ENCODE measurements around the gene LCE5A. TPM values are rescaled to one million over a fixed set of nuclear protein-coding genes. Genes with fewer than 3 reads are reported as not detected.
"Not testable (repeated sequence)": the region's sequence is repeated elsewhere in the genome, so short reads cannot be mapped to it uniquely, and the experiment has no call there.

Gene LCE5A
- polyA plus RNA-seq, 1 donor: not detected

DNA sequence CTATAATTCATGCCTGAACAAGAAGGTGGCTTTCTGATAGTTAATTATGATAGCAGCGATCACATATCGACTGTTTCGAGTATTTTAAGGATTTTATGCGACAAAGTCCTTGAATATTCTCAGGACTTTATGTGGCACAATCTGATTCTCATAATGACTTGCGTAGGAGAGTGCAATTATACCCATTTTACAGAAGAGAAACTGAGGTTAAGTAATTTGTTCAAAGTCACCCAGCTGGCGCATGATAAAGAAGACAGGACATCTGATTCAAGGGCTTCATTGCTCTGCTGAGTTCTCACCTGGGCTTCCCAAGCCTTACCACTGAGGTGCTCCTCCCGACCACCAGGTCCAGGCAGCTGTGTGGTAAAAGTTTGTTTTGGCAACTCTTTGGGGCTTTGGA lies 5.5 kb downstream of the LCE5A start:
- no peak for DNase-seq (ENCODE audit: low read depth)

DNA sequence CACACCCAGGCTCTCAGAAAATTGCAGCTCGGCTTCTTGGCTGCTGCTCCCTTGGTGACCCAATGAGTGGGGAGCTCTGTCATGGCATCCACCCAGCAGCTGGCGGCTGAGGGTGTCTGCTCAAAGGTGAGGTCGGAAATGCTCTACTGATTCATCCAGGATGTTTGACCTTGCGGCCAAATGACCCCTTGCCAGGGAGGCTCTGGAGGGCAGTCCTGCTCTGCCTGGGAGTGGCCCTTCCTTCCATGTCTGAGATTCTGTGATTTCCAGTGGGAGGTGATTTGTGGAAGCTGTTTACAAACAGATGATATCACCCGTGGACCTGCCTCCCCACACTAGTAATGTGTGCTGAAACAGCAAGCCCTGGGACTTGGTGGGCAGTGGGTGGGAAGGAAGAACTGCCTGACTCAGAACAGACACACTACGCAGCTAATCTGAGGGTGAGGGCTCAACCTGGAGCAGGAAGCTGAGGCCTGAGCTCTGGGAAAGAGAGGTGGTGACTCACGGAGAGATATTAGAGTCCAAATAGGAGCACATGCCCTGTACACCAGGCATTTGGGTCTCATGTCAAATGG lies 6.7 kb downstream of the LCE5A start:
- no peak for DNase-seq (ENCODE audit: low read depth)

- no peak for DNase-seq (ENCODE audit: low read depth)
These were observed 9.2 kb downstream of the LCE5A start for GRCh38 chr1:152519851-152520250.

DNA sequence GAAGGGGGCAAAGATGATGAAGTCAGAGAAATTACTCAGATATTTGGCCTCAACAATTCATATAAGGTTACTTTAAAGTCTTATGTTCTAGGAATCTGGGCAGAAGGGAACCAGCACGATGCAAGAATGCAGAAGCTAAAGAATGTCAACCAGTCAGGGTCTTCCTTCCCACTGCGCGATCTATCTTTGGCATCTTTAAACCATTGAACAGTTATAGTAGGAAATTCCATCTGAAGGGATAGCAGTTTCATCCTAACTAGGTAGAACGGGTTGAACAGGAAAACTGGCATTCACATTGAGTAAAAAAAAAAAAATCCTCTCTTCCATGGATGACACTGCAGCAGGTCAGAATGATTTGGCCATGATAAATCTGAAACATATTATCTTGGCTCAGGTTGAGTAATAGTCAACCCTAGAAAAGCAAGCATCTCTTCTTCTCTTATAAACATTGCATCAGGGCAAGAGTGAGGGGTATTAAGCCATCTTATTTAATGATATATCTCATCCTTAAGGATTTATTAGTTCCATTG lies 10.0 kb downstream of the LCE5A start:
- no peak for DNase-seq (ENCODE audit: low read depth)

DNA sequence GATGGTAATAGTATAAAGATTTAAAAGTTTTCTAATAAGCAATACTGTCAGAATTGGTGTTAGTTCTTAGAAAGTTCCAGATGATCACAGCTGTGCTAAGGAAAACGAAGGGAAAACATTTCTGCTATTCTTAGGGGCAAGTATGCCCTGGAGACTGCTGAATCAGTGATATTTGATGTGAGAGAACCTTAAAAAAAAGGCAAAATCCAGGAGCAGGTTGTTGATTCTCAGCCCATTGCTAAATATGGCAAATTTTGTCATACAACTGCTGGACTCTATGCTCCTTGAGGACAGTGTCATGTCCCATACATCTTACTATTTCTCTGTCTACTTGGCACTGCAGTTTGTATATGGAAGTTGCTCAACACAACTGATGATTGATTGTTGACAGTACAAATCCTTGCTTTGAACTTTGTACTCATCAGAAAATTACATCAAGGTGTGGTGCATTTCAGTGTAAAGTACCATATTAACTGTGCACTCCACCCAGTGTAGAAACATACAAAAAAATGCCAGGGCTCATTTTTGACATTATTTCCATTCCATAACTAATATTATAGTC lies 14.6 kb downstream of the LCE5A start:
- no peak for DNase-seq (ENCODE audit: low read depth)

DNA sequence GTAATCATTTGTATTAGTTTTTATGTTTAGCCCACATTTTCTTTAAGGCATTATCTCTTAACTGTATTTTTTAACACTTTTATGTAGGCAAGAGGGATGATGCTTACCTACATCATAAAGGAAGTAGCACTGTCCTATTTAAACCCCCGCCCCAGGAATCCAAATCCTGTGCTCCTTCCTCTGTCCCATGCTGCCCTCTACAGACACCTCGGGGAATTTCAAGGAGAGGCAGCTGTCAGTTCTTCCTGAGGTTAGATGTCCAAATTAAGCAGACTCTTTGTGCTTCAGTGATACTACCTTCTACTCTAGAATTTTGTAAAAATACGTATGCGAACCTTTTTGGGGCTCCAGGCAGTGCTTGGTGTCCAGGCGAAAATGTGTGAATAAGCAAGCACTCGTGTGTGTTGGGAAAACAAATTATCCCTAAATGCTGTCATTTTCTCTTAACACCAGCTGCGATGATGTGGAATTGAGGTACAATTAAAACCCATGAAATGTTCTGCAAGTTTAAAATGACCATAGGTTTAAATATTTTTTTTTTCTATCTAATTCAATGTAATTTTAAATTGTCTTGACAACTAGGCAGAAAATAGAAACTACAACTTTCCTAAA lies 22.8 kb downstream of the LCE5A start:
- no peak for DNase-seq (ENCODE audit: low read depth)

DNA sequence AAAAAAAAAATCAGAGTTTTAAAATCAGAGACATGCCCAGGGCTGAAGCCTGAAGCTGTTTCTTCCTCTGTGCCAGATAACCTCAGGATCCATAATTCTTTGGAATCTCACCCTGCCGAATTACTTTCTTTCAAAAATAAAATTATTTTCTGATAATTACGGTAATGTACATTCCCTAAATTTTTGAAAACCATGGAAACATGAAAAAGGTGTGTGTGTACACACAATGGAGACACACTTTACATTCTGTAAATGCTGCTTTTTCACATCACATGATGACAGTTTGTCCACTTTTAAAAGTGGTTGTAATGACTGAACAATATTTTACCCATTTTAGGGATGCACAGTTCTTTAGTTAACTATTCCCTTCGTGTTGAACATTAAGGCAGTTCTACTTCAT lies 25.2 kb downstream of the LCE5A start:
- no peak for DNase-seq (ENCODE audit: low read depth)

- DNase-seq (ENCODE audit: low read depth): no peak
These were observed 26.9 kb downstream of the LCE5A start for GRCh38 chr1:152537496-152537895.

DNA sequence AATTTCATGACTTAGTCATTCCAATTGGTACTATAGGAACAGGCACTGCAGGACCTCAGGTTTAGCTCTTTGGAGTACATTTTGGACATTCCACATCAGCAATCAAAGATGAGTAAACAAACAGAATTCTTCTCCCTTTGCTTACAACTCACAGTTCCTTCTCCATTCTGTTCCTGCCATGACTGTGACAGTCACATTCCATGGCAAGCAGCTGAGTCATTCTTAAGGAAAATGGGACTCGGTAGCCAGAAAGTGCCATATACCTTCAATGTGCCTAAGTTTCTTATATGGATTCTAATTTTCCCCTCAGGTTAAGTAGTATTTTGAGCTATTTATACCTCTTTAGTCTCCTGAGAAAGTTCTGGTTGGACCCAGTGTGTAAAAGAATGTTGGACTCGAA lies 29.3 kb downstream of the LCE5A start:
- no peak for DNase-seq (ENCODE audit: low read depth)

DNA sequence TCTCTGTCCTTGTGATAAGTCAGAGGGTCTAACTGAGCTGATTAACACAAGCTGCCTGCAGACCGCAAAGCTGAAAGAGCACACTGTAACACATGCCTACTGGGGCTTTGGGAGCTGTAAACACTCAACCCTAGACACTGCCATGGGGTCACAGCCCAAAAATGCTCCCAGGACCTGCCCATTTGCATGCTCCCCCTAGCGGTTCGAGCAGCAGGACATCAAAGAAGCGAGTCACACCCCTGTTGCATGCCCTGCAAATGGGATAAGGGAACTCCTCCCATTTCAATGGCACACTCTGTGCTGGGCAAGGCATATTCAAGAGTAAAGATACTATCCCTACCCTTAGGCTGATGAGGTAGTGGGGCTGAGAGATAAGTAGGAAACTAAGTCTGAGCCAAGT lies 33.2 kb downstream of the LCE5A start:
- DNase-seq (ENCODE audit: low read depth): no peak

DNA sequence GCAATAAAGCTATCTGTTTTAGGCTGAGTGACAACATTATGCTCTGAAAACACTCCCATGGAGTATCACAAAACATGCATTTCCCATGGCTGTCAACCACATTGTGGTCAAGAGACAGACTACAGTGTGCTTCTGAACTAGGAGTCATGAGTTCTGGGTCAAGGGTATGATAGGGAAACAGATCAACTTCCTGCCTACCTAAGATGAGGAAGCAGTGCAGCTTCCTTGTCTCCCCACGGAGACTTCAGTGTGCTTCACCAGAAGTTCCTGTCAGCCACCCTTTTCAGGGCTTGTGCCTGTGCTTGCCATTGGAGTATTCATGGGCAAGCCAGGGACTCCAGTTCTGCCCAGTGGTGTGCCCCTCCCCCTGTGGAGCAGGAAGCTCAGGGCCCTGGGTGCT lies 36.1 kb downstream of the LCE5A start:
- DNase-seq (ENCODE audit: low read depth): no peak

DNA sequence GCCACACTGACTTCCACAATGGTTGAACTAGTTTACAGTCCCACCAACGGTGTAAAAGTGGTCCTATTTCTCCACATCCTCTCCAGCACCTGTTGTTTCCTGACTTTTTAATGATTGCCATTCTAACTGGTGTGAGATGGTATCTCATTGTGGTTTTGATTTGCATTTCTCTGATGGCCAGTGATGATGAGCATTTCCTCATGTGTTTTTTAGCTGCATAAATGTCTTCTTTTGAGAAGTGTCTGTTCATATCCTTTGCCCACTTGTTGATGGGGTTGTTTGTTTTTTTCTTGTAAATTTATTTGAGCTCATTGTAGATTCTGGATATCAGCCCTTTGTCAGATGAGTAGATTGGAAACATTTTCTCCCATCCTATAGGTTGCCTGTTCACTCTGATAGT lies 37.8 kb downstream of the LCE5A start:
- DNase-seq (ENCODE audit: low read depth): not testable (repeated sequence)

Other genes with a start within 250 kb of the LCE5A start
- gene FLG, start 185.6 kb upstream of the LCE5A start, polyA plus RNA-seq (ENCODE audit: insufficient read length): 0.58 TPM
- 0.06 TPM for gene FLG2, start 150.8 kb upstream of the LCE5A start, polyA plus RNA-seq (ENCODE audit: insufficient read length)
- not detected for gene CRNN, start 96.5 kb upstream of the LCE5A start, polyA plus RNA-seq (ENCODE audit: insufficient read length)
- not detected for gene CRCT1, start 3.7 kb downstream of the LCE5A start, polyA plus RNA-seq (ENCODE audit: insufficient read length)
- gene LCE3E, start 56.0 kb downstream of the LCE5A start, polyA plus RNA-seq (ENCODE audit: insufficient read length): not detected
- not detected for gene LCE3D, start 69.7 kb downstream of the LCE5A start, polyA plus RNA-seq (ENCODE audit: insufficient read length)
- not detected for gene LCE3C, start 89.4 kb downstream of the LCE5A start, polyA plus RNA-seq (ENCODE audit: insufficient read length)
- not detected for gene LCE3B, start 103.0 kb downstream of the LCE5A start, polyA plus RNA-seq (ENCODE audit: insufficient read length)
- not detected for gene LCE3A, start 112.3 kb downstream of the LCE5A start, polyA plus RNA-seq (ENCODE audit: insufficient read length)
- not detected for gene LCE2D, start 152.6 kb downstream of the LCE5A start, polyA plus RNA-seq (ENCODE audit: insufficient read length)
- gene LCE2C, start 164.5 kb downstream of the LCE5A start, polyA plus RNA-seq (ENCODE audit: insufficient read length): not detected
- not detected for gene LCE2B, start 175.3 kb downstream of the LCE5A start, polyA plus RNA-seq (ENCODE audit: insufficient read length)
- gene LCE2A, start 187.5 kb downstream of the LCE5A start, polyA plus RNA-seq (ENCODE audit: insufficient read length): not detected
- not detected for gene LCE4A, start 197.4 kb downstream of the LCE5A start, polyA plus RNA-seq (ENCODE audit: insufficient read length)
- gene KPRP, start 247.2 kb downstream of the LCE5A start, polyA plus RNA-seq (ENCODE audit: insufficient read length): not detected